GM19035 (cell line): ENCODE data around the gene BHLHE41.

Experiments used
- ATAC-seq: cut with Tn5 transposase; IDR thresholded peaks from one replicate; pipeline ENCODE4 v1.9.1; 2021; ENCODE audit not compliant: unreplicated experiment

The BHLHE41 gene

GRCh38 chr12:26124446-26125399 is at the start of gene BHLHE41:
Gene BHLHE41 (minus strand): TSS chr12:26125037. CDS start chr12:26124779, 258 bp downstream.
- no peak for ATAC-seq

GRCh38 chr12:26172946-26173552 is 48.2 kb upstream of the BHLHE41 start:
- ATAC-seq = no peak

GRCh38 chr12:26172539-26172938 is 47.7 kb upstream of the BHLHE41 start:
- ATAC-seq = no peak

GRCh38 chr12:26172013-26172412 is 47.2 kb upstream of the BHLHE41 start:
- ATAC-seq = no peak

GRCh38 chr12:26164118-26164517 is 39.3 kb upstream of the BHLHE41 start:
- ATAC-seq = no peak

- ATAC-seq = peak; percentile 80
Measured at GRCh38 chr12:26162905-26163304, 38.1 kb upstream of the BHLHE41 start.

- no peak for ATAC-seq
Measured at GRCh38 chr12:26162174-26162573, 37.3 kb upstream of the BHLHE41 start.

- ATAC-seq = no peak
Measured at GRCh38 chr12:26158078-26158764, 33.4 kb upstream of the BHLHE41 start.

- peak; percentile 10 for ATAC-seq
Measured at GRCh38 chr12:26157001-26157400, 32.2 kb upstream of the BHLHE41 start.

- ATAC-seq = peak; percentile 87
Measured at GRCh38 chr12:26156201-26156871, 31.5 kb upstream of the BHLHE41 start.

- ATAC-seq = no peak
Measured at GRCh38 chr12:26153421-26154154, 28.8 kb upstream of the BHLHE41 start.

- no peak for ATAC-seq
Measured at GRCh38 chr12:26152507-26153102, 27.8 kb upstream of the BHLHE41 start.

- ATAC-seq = no peak
Measured at GRCh38 chr12:26150736-26151450, 26.1 kb upstream of the BHLHE41 start.

GRCh38 chr12:26149968-26150500 is 25.2 kb upstream of the BHLHE41 start:
- no peak for ATAC-seq

- no peak for ATAC-seq
Measured at GRCh38 chr12:26148291-26148690, 23.5 kb upstream of the BHLHE41 start.

- no peak for ATAC-seq
Measured at GRCh38 chr12:26143291-26143690, 18.5 kb upstream of the BHLHE41 start.

- ATAC-seq = no peak
Measured at GRCh38 chr12:26138860-26139259, 14.0 kb upstream of the BHLHE41 start.

GRCh38 chr12:26136688-26137087 is 11.9 kb upstream of the BHLHE41 start:
- ATAC-seq = no peak

- ATAC-seq = no peak
Measured at GRCh38 chr12:26135571-26135970, 10.7 kb upstream of the BHLHE41 start.
